Upper lobe of right lung (tissue), 1 donor: ENCODE results near the gene ADGRD1. TPM values are rescaled to one million over a fixed set of nuclear protein-coding genes. Genes with fewer than 3 reads are reported as not detected.

ENCODE experiments used
- ATAC-seq: fragments of 200-7000 bp; cut with Tn5 transposase; one replicate; pipeline ENCODE4 v1.9.1; 2020; ENCODE audit warnings: mild to moderate bottlenecking, moderate library complexity
- DNase-seq: peaks from one replicate; pipeline ENCODE4 v3.0.0-alpha.2; 2020
- H3K27ac ChIP-seq: fragments of 200-600 bp; one replicate; pipeline ENCODE4 v1.8.0; 2022
- H3K27me3 ChIP-seq: fragments of 200-600 bp; one replicate; pipeline ENCODE4 v1.8.0; 2022; ENCODE audit warnings: mild to moderate bottlenecking
- H3K36me3 ChIP-seq: fragments of 200-600 bp; one replicate; pipeline ENCODE4 v1.8.0; 2022
- H3K4me1 ChIP-seq: fragments of 200-600 bp; one replicate; pipeline ENCODE4 v1.8.0; 2022
- H3K4me3 ChIP-seq: fragments of 200-600 bp; one replicate; pipeline ENCODE4 v1.8.0; 2022; ENCODE audit warnings: mild to moderate bottlenecking
- H3K9me3 ChIP-seq: fragments of 200-600 bp; one replicate; pipeline ENCODE4 v1.8.0; 2022
- CTCF ChIP-seq: fragments of 200-600 bp; IDR thresholded peaks from one replicate; pipeline ENCODE4 v1.8.0; 2022; ENCODE audit warnings: antibody characterized with exemption
- intact Hi-C: fragments of 100-400 bp; cut with DNase I; formaldehyde crosslinking; loops from one replicate; pipeline ENCODE4 v1.11.0; 2022
- total RNA-seq: library from RNA; stranded (reverse); fragmentation: NEBNext Ultra II Directional; extraction: Animal tissue kit (Norgen Biotek cat#: 25700); gene quantifications from one replicate; pipeline ENCODE4 v1.2.1, GENCODE V29; 2021
- donor health status: DM: no; HTN: yes; CAD: no; lungs with severe emphysema.

The ADGRD1 gene
- total RNA-seq, 1 donor from 2014 or later, result 113 TPM

- Histone ChIP-seq H3K27me3 (no peaks in the 10 kb centered on the region), H3K27ac (no peak overlapping the region), H3K36me3 (peaks cover 7% of the 10 kb centered on the region), H3K4me3 (no peak overlapping the region), H3K4me1 (peaks cover 8% of the 10 kb centered on the region), H3K9me3 (no peaks in the 10 kb centered on the region)
- no peak for ATAC-seq
- intact Hi-C loops, result no loop called here
- no peak for TF ChIP-seq CTCF
- peak; percentile 47 for DNase-seq
These were observed 118.9 kb downstream of the ADGRD1 start for GRCh38 chr12:131072451-131073230.

- intact Hi-C loops, result no loop called here
- no peak for TF ChIP-seq CTCF
- H3K27ac ChIP-seq, result no peak overlapping the region
- no peaks in the 10 kb centered on the region for H3K27me3 ChIP-seq
- DNase-seq (peak; percentile 52), ATAC-seq (peak; percentile 21)
- H3K4me3 ChIP-seq, result no peak overlapping the region
- H3K9me3 ChIP-seq, result no peaks in the 10 kb centered on the region
- H3K36me3 ChIP-seq, result peaks cover 7% of the 10 kb centered on the region
- peaks cover 8% of the 10 kb centered on the region for H3K4me1 ChIP-seq
These were observed 120.7 kb downstream of the ADGRD1 start for GRCh38 chr12:131074221-131075083.

GRCh38 chr12:131075194-131075593, 121.5 kb downstream of the ADGRD1 start:
- peaks cover 8% of the 10 kb centered on the region for H3K4me1 ChIP-seq
- DNase-seq (no peak), ATAC-seq (no peak)
- no peak overlapping the region for H3K4me3 ChIP-seq
- H3K36me3 ChIP-seq, result peaks cover 7% of the 10 kb centered on the region
- no peak overlapping the region for H3K27ac ChIP-seq
- no peaks in the 10 kb centered on the region for H3K9me3 ChIP-seq
- TF ChIP-seq CTCF, result no peak
- H3K27me3 ChIP-seq, result no peaks in the 10 kb centered on the region
- intact Hi-C loops, result no loop called here

- ATAC-seq, result no peak
- Histone ChIP-seq H3K27ac (no peak overlapping the region), H3K4me3 (no peak overlapping the region), H3K9me3 (no peaks in the 10 kb centered on the region), H3K4me1 (peaks cover 8% of the 10 kb centered on the region), H3K27me3 (no peaks in the 10 kb centered on the region), H3K36me3 (peaks cover 7% of the 10 kb centered on the region)
- TF ChIP-seq CTCF, result no peak
- no peak for DNase-seq
- intact Hi-C loops, result no loop called here
These were observed 121.9 kb downstream of the ADGRD1 start for GRCh38 chr12:131075611-131076010.

- Histone ChIP-seq H3K27ac (no peak overlapping the region), H3K9me3 (no peaks in the 10 kb centered on the region), H3K36me3 (peaks cover 7% of the 10 kb centered on the region), H3K4me1 (peaks cover 8% of the 10 kb centered on the region), H3K4me3 (no peak overlapping the region), H3K27me3 (no peaks in the 10 kb centered on the region)
- intact Hi-C loops, result no loop called here
- ATAC-seq, result peak; percentile 12
- no peak for TF ChIP-seq CTCF
- DNase-seq, result peak; percentile 57
These were observed 122.6 kb downstream of the ADGRD1 start for GRCh38 chr12:131076296-131076695.
